GM19324 (cell line): ENCODE data around the gene OR5B3.
"Not testable (repeated sequence)": the region's sequence is repeated elsewhere in the genome, so short reads cannot be mapped to it uniquely, and the experiment has no call there.

Experiments
- ATAC-seq: cut with Tn5 transposase; IDR thresholded peaks from one replicate; pipeline ENCODE4 v1.9.1; 2021; ENCODE audit warnings: mild to moderate bottlenecking, moderate library complexity; ENCODE audit not compliant: unreplicated experiment, low FRiP score

Gene OR5B3

DNA sequence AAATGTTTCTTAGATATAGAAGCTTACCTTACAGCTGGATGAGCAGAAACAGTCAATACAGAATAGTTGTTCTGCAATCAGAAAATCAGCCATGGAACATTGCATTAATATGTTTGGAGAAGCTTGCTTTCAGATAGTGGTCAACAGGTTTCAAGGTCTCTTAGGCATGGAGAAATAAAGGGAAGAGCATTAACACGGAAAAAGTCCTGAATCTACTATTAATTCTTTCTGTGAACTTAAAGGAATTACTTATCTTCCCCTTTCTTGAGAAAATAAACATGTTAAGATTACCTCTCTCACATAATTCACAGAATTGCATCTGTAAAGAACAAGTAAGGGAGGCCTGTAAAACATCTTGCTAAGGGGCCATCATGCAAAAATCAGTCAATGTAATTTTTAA, at the start of gene OR5B3:
Gene OR5B3 (minus strand): TSS at position 101 of the 400 bp plus-strand sequence. CDS start 3,465 bp downstream, outside the sequence.
- no peak for ATAC-seq

DNA sequence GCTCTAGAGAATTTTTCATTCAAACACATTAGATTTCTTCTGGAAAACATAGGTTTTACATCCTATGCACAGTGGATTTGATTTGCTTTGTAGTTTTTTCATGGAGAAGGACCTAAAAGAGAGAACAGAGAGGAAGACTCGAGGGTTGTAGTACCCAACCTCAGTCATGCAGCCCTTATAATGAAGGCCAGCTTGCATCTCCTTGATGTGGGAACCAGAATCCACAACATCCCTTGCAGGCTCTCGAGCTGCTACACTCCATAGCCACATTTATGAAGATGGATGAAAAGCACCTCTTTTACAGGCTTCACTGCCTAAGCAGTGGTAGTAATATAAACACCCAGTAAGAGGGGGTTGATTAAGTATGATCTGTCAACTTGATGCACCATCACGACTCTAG, 44.9 kb upstream of the OR5B3 start:
- no peak for ATAC-seq

DNA sequence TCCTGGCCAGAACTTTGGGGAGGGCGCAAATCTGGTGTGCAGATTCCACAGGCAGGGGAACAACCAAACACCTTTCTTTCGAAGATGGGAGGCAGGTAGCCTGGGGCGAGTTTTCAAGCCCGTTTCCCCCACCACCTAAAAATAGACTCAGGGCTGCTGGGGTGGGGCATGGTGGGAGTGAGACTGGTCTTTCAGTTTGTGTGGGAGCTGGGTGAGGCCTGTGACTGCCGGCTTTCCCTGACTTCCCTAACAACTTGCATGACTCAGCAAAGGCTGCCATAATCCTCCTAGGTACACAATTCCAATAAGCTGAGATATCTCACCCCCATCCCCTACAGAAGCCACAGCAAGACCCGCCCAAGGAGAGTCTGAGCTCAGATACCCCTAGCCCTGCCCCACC, 39.6 kb upstream of the OR5B3 start:
- ATAC-seq, result no peak

DNA sequence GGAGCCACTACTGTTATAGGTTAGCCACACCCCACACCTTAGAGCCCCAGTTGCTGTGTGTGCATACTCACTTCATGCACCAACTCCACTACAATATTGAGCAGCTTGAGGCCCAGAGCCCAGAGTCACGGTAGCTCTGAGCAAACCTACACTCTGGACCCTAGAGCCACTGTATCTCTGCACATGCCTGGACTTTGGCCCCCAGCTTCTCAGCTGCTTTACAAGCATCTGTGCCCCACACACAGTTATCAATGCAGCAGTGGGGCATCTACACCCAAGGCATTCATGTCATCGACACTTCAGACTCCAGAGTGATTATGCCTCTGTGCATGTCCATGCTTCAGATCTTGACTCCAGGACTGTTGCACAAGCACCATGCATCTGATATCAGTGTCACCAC, 37.6 kb upstream of the OR5B3 start:
- no peak for ATAC-seq

DNA sequence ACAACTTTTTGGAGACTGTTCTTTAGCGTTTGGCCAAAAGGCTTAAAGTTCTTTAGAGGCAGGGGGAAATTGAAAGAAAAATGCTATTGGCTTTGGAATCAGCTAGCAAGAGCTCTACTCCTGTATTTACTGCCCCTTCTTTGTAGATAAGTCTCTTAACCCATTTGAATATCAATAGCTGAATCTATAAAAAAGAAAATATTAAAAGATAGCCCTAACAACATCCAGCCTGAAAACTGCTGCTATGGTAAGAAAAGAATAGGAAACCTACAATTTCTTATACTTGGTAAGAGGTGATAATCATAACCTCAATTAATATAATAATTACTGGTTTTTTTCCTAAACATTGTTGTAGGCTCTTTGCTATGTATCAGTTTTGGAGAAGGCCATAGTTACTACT, 35.5 kb upstream of the OR5B3 start, which contains the start of gene OR5B12:
Gene OR5B12 (minus strand): TSS at position 101 of the 400 bp plus-strand sequence. CDS start 2,085 bp downstream, outside the sequence.
- ATAC-seq, result no peak

GRCh38 chr11:58438486-58438885, 31.8 kb upstream of the OR5B3 start:
- no peak for ATAC-seq

DNA sequence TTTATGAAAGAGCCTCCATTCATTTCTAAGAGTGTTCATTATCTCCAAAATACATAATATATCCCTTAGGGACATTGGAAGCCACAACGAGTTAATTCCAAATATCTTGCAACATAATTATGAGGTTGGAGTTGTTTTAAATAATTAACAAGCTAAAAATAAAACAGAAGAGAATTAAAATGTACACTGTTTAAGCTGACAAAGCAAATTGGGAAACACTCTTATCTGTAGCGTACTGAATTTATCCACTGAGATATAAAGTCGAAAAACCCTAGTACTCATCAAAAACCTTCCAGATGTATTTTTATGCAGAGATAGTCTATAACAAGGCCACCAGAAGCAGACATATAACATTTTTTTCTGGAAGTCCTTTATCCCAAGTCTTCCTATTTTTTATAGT, 27.5 kb upstream of the OR5B3 start:
- ATAC-seq, result no peak

- ATAC-seq, result no peak
Observed at GRCh38 chr11:58433638-58434203, 27.0 kb upstream of the OR5B3 start.

DNA sequence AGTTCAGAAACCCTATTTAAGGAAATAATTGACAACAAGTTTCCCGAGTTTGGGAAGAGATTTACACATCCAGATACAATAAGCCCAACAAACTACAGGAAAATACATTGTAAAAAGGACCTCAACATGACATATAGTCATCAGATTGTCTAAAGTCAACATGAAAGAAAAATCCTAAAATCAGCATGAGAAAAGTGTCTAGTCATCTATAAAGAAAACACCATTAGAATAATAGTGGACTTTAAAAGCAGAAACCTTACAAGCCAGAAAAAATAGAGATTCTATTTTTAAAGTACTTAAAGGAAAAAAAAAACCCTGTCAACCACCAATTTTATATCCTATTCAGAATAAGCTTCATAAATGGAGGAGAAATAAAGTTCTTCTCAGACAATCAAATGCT, 22.6 kb upstream of the OR5B3 start:
- no peak for ATAC-seq

DNA sequence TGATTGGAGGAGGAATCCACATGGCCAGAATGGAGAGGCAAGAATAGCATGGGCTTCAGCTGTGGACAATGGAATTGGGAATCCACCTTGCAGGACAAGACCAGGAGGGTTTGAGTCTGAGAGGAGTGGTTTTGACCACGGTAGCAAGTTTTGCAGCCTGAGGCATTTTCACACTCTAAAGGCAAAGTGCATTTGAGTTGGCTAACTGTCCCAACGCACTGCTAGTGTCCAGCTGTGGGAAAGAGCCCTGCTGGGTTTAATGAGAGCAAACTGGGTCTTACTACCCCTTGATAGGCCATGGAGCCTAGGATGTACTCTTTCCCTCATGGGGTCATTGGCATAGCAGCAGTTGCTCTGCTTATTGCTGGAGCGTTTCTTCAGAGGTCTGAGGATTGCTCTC, 21.3 kb upstream of the OR5B3 start, which contains the start of gene OR5B2:
Gene OR5B2 (minus strand): TSS at position 101 of the 400 bp plus-strand sequence. CDS start 4,860 bp downstream, outside the sequence.
- no peak for ATAC-seq

DNA sequence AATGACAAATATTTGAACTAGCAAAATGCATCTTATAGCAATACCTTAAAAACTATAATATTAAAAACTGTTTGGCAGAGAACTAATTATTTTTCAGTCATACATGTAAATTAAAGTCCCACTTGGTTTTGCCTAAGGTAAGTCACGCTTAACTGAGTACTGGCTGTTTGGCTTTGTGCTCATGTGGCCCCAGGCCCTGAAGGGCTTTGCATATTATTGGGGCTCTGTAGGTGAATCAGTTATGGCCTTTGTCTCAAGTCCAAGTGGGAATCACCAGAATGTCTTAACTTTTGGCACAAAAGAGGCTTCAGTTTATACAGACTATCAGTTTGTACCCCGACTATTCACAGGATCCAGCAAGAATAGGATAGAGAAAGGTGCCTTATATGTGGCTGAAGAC, 7.1 kb downstream of the OR5B3 start:
- not testable (repeated sequence) for ATAC-seq

GRCh38 chr11:58395581-58395980, 11.1 kb downstream of the OR5B3 start:
- ATAC-seq, result no peak

- ATAC-seq, result no peak
Observed at GRCh38 chr11:58394195-58394594, 12.5 kb downstream of the OR5B3 start.

GRCh38 chr11:58392746-58393145, 13.9 kb downstream of the OR5B3 start:
- ATAC-seq, result no peak

GRCh38 chr11:58391879-58392278, 14.8 kb downstream of the OR5B3 start:
- ATAC-seq, result no peak

- no peak for ATAC-seq
Observed at GRCh38 chr11:58390551-58391063, 16.1 kb downstream of the OR5B3 start.

- no peak for ATAC-seq
Observed at GRCh38 chr11:58358969-58359368, 47.7 kb downstream of the OR5B3 start, which contains the start of gene OR5B17. OR5B17 (minus strand) TSS chr11:58359069; CDS start chr11:58359069, 0 bp downstream.

DNA sequence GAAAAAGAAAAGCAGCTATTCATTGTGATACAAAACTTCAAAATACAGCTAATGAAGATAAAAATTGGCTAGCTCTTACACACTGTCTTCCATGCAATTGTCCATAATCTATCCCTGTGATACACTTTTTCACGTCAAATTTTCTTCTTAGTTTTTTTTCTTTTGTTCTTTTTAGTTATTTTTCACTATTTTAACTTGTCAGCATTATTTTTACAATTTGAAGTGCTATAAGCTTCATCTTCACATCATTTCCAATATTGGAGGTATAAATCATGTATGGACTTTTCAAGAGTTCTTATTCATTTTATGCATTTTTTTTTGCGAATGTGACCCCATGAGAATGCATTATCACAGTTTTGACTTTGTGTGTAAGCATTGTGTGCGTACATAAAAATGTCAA, 51.9 kb downstream of the OR5B3 start:
- no peak for ATAC-seq
